ENCODE measurements around the gene RPL10. TPM values are rescaled to one million over a fixed set of nuclear protein-coding genes. Genes with fewer than 3 reads are reported as not detected.
A peak's percentile ranks its signal among the peaks of the same experiment; 100 is the strongest.

Gene RPL10
- total RNA-seq, 1 experiment from 2014 or later = 2,466 TPM

- Histone ChIP-seq H3K9me3 (ENCODE audit: control insufficient read depth, insufficient read depth, low read depth, low read length) (no peaks in the 10 kb centered on the region), H3K4me1 (ENCODE audit: control insufficient read depth, insufficient read depth, low read length) (peaks cover 36% of the 10 kb centered on the region), H3K27ac (ENCODE audit: low read length) (no peak overlapping the region), H3K27me3 (ENCODE audit: control insufficient read depth, insufficient read depth, low read length) (no peaks in the 10 kb centered on the region), H3K36me3 (ENCODE audit: control insufficient read depth, insufficient read depth, low read length) (no peaks in the 10 kb centered on the region), H3K4me3 (ENCODE audit: low read depth in 2 of 2, low read length in 2 of 2) (no peak overlapping the region)
- ChIA-PET CTCF (no interaction called here), POLR2A (interaction anchor here (0.6 kb wide), 1 partner anchor 18 kb away, joined by 5 read pairs; no protein-coding TSS in a partner anchor)
- no TSS peak for BruUV-seq (replicated peaks)
- no peak for ATAC-seq
- TF ChIP-seq CTCF (IDR thresholded peaks at IDR 0.05) = no peak
- no peak for TF ChIP-seq POLR2AphosphoS5 (IDR thresholded peaks at IDR 0.05; ENCODE audit: low read depth, low read length)
- no peak for TF ChIP-seq REST (IDR thresholded peaks at IDR 0.05; ENCODE audit: insufficient read depth in 1 of 2, low read depth in 2 of 2, low read length in 1 of 2)
- TF ChIP-seq TCF7L2 (IDR thresholded peaks at IDR 0.05; ENCODE audit: low read depth, low read length) = no peak
- TF ChIP-seq SIN3A (IDR thresholded peaks at IDR 0.05; ENCODE audit: borderline replicate concordance, insufficient read depth, low read depth, low read length) = no peak
- intact Hi-C loops (cut with micrococcal nuclease; ENCODE audit: unreplicated experiment) = no loop called here
- no peak for DNase-seq (ENCODE audit: low read depth, low spot score)
- in situ Hi-C loops (cut with HindIII; ENCODE audit: low pct_unique_long_range_greater_than_20kb, low sequenced_read_pairs) = no loop called here
Measured at GRCh38 chrX:154441564-154441963, 43.4 kb downstream of the RPL10 start.

GRCh38 chrX:154441984-154442707 lies 44.0 kb downstream of the RPL10 start:
- BruUV-seq (replicated peaks) = TSS peak; percentile 64
- Histone ChIP-seq H3K27me3 (ENCODE audit: control insufficient read depth, insufficient read depth, low read length) (no peaks in the 10 kb centered on the region), H3K27ac (ENCODE audit: low read length) (no peak overlapping the region), H3K9me3 (ENCODE audit: control insufficient read depth, insufficient read depth, low read depth, low read length) (no peaks in the 10 kb centered on the region), H3K4me3 (ENCODE audit: low read depth in 2 of 2, low read length in 2 of 2) (no peak overlapping the region), H3K4me1 (ENCODE audit: control insufficient read depth, insufficient read depth, low read length) (peaks cover 36% of the 10 kb centered on the region), H3K36me3 (ENCODE audit: control insufficient read depth, insufficient read depth, low read length) (no peaks in the 10 kb centered on the region)
- in situ Hi-C loops (cut with HindIII; ENCODE audit: low pct_unique_long_range_greater_than_20kb, low sequenced_read_pairs) = no loop called here
- CTCF ChIA-PET = no interaction called here
- intact Hi-C loops (cut with micrococcal nuclease; ENCODE audit: unreplicated experiment) = no loop called here
- no peak for TF ChIP-seq TCF7L2 (IDR thresholded peaks at IDR 0.05; ENCODE audit: low read depth, low read length)
- no peak for TF ChIP-seq REST (IDR thresholded peaks at IDR 0.05; ENCODE audit: insufficient read depth in 1 of 2, low read depth in 2 of 2, low read length in 1 of 2)
- TF ChIP-seq CTCF (IDR thresholded peaks at IDR 0.05) = no peak
- no peak for TF ChIP-seq SIN3A (IDR thresholded peaks at IDR 0.05; ENCODE audit: borderline replicate concordance, insufficient read depth, low read depth, low read length)
- TF ChIP-seq POLR2AphosphoS5 (IDR thresholded peaks at IDR 0.05; ENCODE audit: low read depth, low read length) = no peak
- POLR2A ChIA-PET = no interaction called here
- no peak for ATAC-seq
- DNase-seq (ENCODE audit: low read depth, low spot score) = no peak
